ENCODE measurements around the gene RMDN3.
A peak's percentile ranks its signal among the peaks of the same experiment; 100 is the strongest.

RMDN3 gene

DNA sequence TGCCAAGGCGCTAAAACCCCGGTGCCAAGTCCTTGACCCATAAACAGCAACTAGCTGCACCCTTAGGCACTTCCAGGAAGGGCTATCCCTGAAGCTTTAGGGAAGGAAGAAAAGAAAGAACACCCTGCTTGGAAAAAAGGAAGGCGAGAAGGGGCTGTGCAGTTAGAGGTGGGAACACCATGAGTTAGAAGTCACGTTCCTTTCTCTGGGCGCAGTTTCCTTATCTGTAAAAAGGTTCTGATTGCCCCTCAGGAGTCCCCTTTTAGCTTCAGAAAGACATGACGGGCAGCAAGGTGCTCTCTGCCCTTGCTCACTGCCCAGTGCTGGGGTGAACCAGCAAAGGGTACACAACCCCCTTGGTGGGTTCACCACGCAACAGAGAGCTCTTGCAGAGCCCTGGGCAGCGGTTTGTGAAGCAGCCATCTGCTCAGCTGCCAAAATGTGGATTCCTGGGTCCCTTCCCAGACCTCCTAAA lies 9.6 kb upstream of the RMDN3 start:
- intact Hi-C loops (cut with DNase I; ENCODE audit: low total_unique reads) = loop anchor here (5.0 kb wide), 1 partner anchor 128 kb away; the partner anchor contains the start of gene VPS18
- Histone ChIP-seq H3K4me3 (peak overlapping the region; percentile 62 to 69), H3K36me3 (peaks cover 0 to 24% (median 5%) of the 10 kb centered on the region in 3 donors), H3K9me3 (no peaks in the 10 kb centered on the region), H3K4me1 (peaks cover 0 to 58% (median 27%) of the 10 kb centered on the region in 4 donors), H3K27me3 (no peaks in the 10 kb centered on the region), H3K27ac (peak overlapping the region; percentile 87 to 89)
- no peak for TF ChIP-seq CTCF (IDR thresholded peaks at IDR 0.05)
- DNase-seq = no peak

DNA sequence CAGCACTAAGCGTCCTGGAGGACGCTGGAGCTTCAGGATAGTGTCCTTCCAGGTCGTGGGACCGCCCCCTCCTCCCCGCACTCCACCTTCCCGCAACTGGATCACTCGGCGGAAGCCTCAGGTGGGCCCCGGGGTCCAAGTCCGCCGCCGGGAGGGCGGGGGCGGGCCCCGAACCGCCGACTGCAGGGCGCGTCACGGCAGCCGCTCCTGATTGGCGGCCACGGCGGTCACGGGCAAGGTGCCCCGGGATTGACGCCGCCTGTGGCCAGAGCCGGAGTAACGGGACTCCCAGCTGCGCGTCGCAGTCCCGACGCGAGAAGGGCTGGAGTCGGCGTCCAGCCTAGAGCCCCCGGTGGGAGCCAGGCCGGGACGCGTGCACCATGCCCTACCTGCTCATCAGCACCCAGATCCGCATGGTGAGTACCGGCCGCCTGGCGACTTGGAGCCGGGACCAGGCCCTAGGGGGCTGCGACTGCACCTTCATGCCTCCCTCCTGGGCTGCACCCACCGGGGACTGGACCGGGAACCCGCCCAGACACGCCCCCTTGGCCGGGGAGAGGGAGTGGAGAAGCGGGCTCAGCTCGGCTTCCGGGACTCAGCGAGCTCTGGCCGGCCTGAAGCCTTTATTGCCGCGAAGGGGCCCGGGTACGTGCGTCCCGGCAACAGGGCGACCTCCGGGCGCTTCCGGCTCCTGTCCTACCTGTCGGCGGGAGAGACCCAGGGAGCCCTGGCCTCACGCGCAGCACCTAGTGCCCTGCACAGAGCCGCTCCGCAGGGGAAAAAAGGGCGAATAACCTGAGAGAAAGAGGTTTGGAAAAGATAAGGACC lies 9.0 kb upstream of the RMDN3 start, which contains the start of gene GCHFR:
TSS of gene GCHFR (plus strand) at position 268 of the 828 bp plus-strand sequence. CDS start at position 381, 113 bp downstream.
- Histone ChIP-seq H3K9me3 (no peaks in the 10 kb centered on the region), H3K4me3 (peak within 1 kb of the TSS; percentile 62 to 69), H3K36me3 (peaks cover 0 to 21% (median 5%) of the 10 kb centered on the region in 3 donors), H3K4me1 (peaks cover 0 to 53% (median 27%) of the 10 kb centered on the region in 4 donors), H3K27me3 (no peaks in the 10 kb centered on the region), H3K27ac (peak within 1 kb of the TSS; percentile 87 to 89)
- intact Hi-C loops (cut with DNase I; ENCODE audit: low total_unique reads) = no loop called here
- TF ChIP-seq CTCF (IDR thresholded peaks at IDR 0.05) = peak; percentile 47 to 66
- DNase-seq = peak; percentile 82 to 91

DNA sequence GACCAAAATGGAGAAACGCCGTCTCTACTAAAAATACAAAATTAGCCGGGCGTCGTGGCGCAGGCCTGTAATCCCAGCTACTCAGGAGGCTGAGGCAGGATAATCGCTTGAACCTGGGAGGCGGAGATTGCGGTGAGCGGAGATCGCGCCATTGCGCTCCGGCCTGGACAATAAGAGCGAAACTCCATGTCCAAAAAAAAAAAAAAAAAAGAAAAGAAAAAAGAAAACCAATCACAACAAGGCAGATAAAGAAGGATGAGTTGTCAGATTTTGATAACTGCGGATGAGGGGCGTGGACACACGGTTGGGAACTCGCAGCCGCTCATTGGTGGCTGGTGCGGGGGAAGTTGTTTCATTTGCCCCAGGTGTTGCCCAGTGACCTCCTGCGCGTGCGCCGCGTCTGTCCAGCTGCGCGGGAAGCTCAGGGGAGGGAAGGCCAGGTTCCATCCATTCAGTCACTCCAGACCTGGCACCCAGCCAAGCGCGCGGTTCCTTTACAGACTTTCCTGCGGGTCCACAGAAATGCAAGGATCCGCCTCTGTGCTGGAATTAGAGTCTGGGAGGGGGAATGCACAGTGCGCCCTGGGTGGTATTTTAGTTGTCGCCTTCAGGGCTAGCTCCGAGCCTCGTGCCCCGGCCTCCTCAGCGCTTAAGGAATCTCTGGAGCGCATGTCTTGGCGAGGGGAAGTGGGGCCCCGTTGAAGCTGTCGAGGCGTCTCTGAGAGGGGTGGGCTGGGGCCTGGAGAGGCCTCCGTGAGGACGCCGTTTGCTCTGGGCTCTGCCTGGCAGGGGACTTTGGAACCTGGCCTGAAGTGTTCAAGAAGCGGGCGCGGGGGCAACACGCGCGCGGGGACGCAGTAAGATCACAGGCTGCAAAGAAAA lies 8.1 kb upstream of the RMDN3 start:
- Histone ChIP-seq H3K4me1 (peaks cover 0 to 47% (median 27%) of the 10 kb centered on the region in 4 donors), H3K27me3 (no peaks in the 10 kb centered on the region), H3K9me3 (no peaks in the 10 kb centered on the region), H3K36me3 (peaks cover 0 to 14% (median 5%) of the 10 kb centered on the region in 3 donors), H3K4me3 (peak overlapping the region; percentile 62 to 69), H3K27ac (peak overlapping the region; percentile 87 to 89)
- peak; percentile 62 to 82 for DNase-seq
- intact Hi-C loops (cut with DNase I; ENCODE audit: low total_unique reads) = no loop called here
- TF ChIP-seq CTCF (IDR thresholded peaks at IDR 0.05) = no peak

DNA sequence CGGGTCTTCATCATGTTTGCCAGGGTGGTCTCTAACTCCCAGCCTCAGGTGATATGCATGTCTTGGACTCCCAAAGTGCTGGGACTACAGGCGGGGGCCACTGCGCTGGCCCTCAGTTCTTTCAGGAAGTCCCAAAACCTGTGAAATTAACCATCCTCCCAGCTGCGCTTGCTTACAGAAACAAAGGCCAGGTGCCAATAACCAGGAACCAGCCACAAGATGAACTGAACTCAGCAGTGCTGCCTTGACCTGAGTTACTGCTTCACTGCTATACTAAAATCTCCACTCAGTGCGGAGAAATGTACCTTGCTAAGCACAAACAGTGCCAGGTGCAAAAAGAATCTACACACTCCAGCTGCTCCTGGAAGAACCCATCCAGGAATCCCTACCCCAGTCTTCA lies 4.9 kb upstream of the RMDN3 start:
- DNase-seq = no peak
- no peak for TF ChIP-seq CTCF (IDR thresholded peaks at IDR 0.05)
- H3K4me1 ChIP-seq = peaks cover 0 to 29% (median 10%) of the 10 kb centered on the region in 4 donors
- no peak overlapping the region for H3K27ac ChIP-seq
- intact Hi-C loops (cut with DNase I; ENCODE audit: low total_unique reads) = no loop called here
- H3K36me3 ChIP-seq = no peaks in the 10 kb centered on the region
- H3K27me3 ChIP-seq = no peaks in the 10 kb centered on the region
- no peak overlapping the region for H3K4me3 ChIP-seq
- H3K9me3 ChIP-seq = no peaks in the 10 kb centered on the region

GRCh38 chr15:40756938-40757337 lies 1.9 kb upstream of the RMDN3 start:
- H3K27ac ChIP-seq = no peak overlapping the region
- intact Hi-C loops (cut with DNase I; ENCODE audit: low total_unique reads) = no loop called here

More at GRCh38 chr15:40756938-40757337, 1.9 kb upstream of the RMDN3 start:
- Histone ChIP-seq H3K4me3 (no peak overlapping the region), H3K9me3 (no peaks in the 10 kb centered on the region), H3K36me3 (peaks cover 0 to 13% (median 1%) of the 10 kb centered on the region in 3 donors), H3K27me3 (no peaks in the 10 kb centered on the region), H3K4me1 (peaks cover 0 to 23% (median 13%) of the 10 kb centered on the region in 4 donors)
- TF ChIP-seq CTCF (IDR thresholded peaks at IDR 0.05) = no peak
- DNase-seq = no peak
